ENCODE measurements around the gene PHLDA1.

Gene PHLDA1

DNA sequence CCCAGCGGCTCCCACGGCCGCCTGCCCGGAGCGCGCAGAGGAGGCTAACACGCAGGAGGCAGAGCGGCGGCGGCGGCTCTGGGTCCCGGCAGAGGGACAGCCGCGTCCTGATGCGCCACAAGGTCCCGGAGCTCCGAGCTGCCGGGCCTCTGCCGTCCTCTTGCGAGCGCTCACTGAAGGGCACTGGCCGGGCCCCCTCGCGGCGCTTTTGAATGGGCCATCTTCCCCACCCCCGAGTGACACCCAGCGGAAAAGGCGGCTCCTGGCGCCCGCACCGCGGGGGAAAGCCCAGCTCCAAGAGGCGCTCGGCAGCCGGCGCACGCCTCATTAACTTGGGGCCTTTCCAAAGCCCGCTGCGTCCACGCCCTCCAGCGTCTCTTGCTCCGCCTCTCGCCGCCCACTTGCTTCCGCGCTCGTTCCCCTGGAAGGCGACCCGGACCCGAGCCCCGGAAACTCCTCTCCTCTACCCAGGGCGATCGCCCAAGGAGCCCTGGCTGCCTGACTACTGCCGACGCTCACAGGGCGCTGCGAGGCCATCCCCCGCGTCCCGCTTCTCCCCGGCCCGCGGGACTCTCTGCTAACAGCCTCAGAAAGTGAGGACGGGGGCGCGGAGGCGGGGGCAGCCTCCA lies at the start of gene PHLDA1:
Gene PHLDA1, minus strand, starts transcription at position 363 of the 629 bp plus-strand sequence.
- no peaks in the 10 kb centered on the region for H4K20me1 ChIP-seq (ENCODE audit: insufficient read depth)
- H3K4me1 ChIP-seq (ENCODE audit: low read depth, poor library complexity, severe bottlenecking) = peaks cover 21% of the 10 kb centered on the region
- no peaks in the 10 kb centered on the region; the same call in 1 of the 2 replicates for H3K27me3 ChIP-seq (ENCODE audit: insufficient read depth, low read depth)
- TF ChIP-seq, protein P1, sequence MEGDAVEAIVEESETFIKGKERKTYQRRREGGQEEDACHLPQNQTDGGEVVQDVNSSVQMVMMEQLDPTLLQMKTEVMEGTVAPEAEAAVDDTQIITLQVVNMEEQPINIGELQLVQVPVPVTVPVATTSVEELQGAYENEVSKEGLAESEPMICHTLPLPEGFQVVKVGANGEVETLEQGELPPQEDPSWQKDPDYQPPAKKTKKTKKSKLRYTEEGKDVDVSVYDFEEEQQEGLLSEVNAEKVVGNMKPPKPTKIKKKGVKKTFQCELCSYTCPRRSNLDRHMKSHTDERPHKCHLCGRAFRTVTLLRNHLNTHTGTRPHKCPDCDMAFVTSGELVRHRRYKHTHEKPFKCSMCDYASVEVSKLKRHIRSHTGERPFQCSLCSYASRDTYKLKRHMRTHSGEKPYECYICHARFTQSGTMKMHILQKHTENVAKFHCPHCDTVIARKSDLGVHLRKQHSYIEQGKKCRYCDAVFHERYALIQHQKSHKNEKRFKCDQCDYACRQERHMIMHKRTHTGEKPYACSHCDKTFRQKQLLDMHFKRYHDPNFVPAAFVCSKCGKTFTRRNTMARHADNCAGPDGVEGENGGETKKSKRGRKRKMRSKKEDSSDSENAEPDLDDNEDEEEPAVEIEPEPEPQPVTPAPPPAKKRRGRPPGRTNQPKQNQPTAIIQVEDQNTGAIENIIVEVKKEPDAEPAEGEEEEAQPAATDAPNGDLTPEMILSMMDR (conservative IDR thresholded peaks at IDR 0.05; ENCODE audit: low read depth, low read length) = peak; percentile 26; the same call in 1 of the 2 replicates
- no peaks in the 10 kb centered on the region for H3K79me2 ChIP-seq (ENCODE audit: insufficient read depth, low read depth)
- peak within 1 kb of the TSS; percentile 75 for H3K4me2 ChIP-seq
- H3K27ac ChIP-seq = peak within 1 kb of the TSS; percentile 34
- H3K36me3 ChIP-seq (ENCODE audit: insufficient read depth) = no peaks in the 10 kb centered on the region
- H3K4me3 ChIP-seq (IDR thresholded peaks at IDR 0.05; ENCODE audit: insufficient read depth, low read depth, low read length) = no peak within 1 kb of the TSS
- H3K9ac ChIP-seq = peak within 1 kb of the TSS; percentile 62; the same call in 1 of the 2 replicates
- peak within 1 kb of the TSS; percentile 80 for H2AFZ ChIP-seq (ENCODE audit: low read depth)

DNA sequence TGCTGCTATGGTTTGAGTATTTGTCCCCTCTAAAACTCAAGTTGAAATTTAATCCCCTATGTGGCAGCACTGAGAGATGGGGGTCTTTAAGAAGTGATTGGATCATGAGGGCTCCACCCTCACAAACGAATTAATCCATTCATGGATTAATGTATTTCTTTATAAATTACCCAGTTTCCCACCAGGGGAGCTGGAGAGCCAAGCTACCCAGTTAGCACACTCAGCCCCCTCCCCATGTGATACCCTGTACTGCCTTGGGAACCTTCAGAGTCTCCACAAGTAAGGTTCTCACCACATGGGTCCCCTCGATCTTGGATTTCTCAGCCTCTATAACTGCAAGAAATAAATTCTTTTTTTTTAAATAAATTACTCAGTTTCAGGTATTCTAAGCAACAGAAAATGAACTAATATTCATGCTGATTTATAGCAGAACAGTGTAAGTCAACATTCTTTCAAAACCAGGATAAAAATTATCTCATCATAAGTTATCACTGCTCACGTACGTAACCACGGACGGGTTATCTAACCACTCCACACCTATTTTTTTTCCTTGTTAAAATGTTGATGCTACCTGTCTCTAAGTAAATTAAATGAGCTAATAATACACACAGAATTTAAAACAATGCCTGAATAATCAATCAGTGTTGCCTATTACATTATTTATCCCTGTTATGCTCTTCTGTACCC lies 49.3 kb upstream of the PHLDA1 start:
- Histone ChIP-seq H3K36me3 (ENCODE audit: insufficient read depth) (no peaks in the 10 kb centered on the region; the same call in 1 of the 2 replicates), H3K4me1 (ENCODE audit: low read depth, poor library complexity, severe bottlenecking) (peaks cover 67% of the 10 kb centered on the region), H3K27me3 (ENCODE audit: insufficient read depth, low read depth) (no peaks in the 10 kb centered on the region), H3K9ac (no peak overlapping the region), H3K27ac (no peak overlapping the region), H3K4me3 (IDR thresholded peaks at IDR 0.05; ENCODE audit: insufficient read depth, low read depth, low read length) (no peak overlapping the region), H3K79me2 (ENCODE audit: insufficient read depth, low read depth) (peaks cover 84% of the 10 kb centered on the region), H4K20me1 (ENCODE audit: insufficient read depth) (peaks cover 69% of the 10 kb centered on the region), H3K4me2 (peak overlapping the region; percentile 96; the same call in 1 of the 2 replicates), H2AFZ (ENCODE audit: low read depth) (no peak overlapping the region)
- TF ChIP-seq, protein P1 (conservative IDR thresholded peaks at IDR 0.05; ENCODE audit: low read depth, low read length) = peak; percentile 40; the same call in 1 of the 2 replicates

DNA sequence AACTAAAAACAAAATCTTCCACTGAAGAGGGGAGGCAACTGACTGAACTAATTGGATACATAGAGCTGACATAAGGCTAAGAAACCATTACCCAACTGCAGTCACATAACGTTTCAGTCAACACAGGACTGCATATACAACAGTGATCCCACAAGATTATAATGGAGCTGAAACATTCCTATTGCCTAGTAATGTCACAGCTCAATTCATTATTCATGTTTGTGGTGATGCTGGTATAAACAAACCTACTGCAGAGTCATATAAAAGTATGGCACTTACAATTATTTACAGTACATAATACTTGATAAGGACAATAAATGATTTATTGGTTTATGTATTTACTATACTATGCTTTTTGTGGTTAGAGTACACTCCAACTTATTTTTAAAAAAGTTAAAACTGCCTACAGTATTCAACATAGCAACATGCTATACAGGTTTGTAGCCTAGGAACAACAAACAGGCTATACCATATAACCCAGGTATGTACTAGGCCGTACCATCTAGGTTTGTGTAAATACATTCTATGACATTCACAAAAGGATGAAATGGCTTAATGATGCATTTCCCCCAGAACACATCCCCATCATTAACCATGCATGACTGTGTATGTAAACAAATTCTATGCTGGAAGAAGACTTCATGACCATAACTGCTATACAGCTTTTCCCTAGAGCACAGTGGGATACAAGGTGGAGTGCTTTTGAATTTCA lies 48.6 kb upstream of the PHLDA1 start:
- Histone ChIP-seq H3K27me3 (ENCODE audit: insufficient read depth, low read depth) (no peaks in the 10 kb centered on the region), H4K20me1 (ENCODE audit: insufficient read depth) (peaks cover 76% of the 10 kb centered on the region), H3K36me3 (ENCODE audit: insufficient read depth) (no peaks in the 10 kb centered on the region; the same call in 1 of the 2 replicates), H3K79me2 (ENCODE audit: insufficient read depth, low read depth) (peaks cover 91% of the 10 kb centered on the region), H3K4me3 (IDR thresholded peaks at IDR 0.05; ENCODE audit: insufficient read depth, low read depth, low read length) (no peak overlapping the region), H3K4me2 (no peak overlapping the region), H3K9ac (no peak overlapping the region), H3K4me1 (ENCODE audit: low read depth, poor library complexity, severe bottlenecking) (peaks cover 68% of the 10 kb centered on the region), H2AFZ (ENCODE audit: low read depth) (no peak overlapping the region), H3K27ac (no peak overlapping the region)
- TF ChIP-seq, protein P1 (conservative IDR thresholded peaks at IDR 0.05; ENCODE audit: low read depth, low read length) = no peak

DNA sequence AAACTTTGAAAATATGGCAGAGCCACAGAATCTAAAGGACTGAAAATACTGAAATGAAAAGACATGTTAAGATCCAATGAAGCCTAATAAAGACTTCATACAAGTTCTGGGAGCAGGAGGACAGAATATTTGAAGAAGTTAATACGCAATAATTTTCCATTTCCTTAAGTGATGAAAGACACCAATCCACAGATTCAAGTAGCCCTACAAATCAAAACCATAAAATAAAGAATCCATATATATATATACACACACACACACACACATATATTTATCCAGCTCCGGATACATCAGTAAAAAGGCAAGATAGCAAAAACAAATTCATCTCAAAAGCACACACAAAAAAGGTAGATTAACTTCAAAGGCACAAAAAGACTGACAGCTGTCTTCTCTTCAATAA lies 47.2 kb upstream of the PHLDA1 start:
- H3K36me3 ChIP-seq (ENCODE audit: insufficient read depth) = peaks cover 7% of the 10 kb centered on the region; the same call in 1 of the 2 replicates
- no peak overlapping the region for H3K4me3 ChIP-seq (IDR thresholded peaks at IDR 0.05; ENCODE audit: insufficient read depth, low read depth, low read length)
- H2AFZ ChIP-seq (ENCODE audit: low read depth) = no peak overlapping the region
- H4K20me1 ChIP-seq (ENCODE audit: insufficient read depth) = peaks cover 89% of the 10 kb centered on the region
- H3K9ac ChIP-seq = no peak overlapping the region
- H3K27me3 ChIP-seq (ENCODE audit: insufficient read depth, low read depth) = no peaks in the 10 kb centered on the region
- TF ChIP-seq, protein P1 (conservative IDR thresholded peaks at IDR 0.05; ENCODE audit: low read depth, low read length) = no peak
- H3K27ac ChIP-seq = no peak overlapping the region
- H3K4me2 ChIP-seq = no peak overlapping the region
- H3K79me2 ChIP-seq (ENCODE audit: insufficient read depth, low read depth) = peaks cover 100% of the 10 kb centered on the region
- H3K4me1 ChIP-seq (ENCODE audit: low read depth, poor library complexity, severe bottlenecking) = peaks cover 77% of the 10 kb centered on the region
